DOHH2 (cell line): Measurements from ENCODE around the gene DIPK1A.

Experiments used
- H3F3A ChIP-seq: fragments of 200-600 bp; sonication (generic), shearing (Covaris generic); 2 replicates; pipeline ENCODE4 v1.6.0; 2016; ENCODE audit warnings: antibody characterized with exemption, mild to moderate bottlenecking; ENCODE audit not compliant: control insufficient read depth, insufficient read depth
- H3K27ac ChIP-seq: fragments of 200-600 bp; sonication (generic); 2 replicates; pipeline ENCODE4 v1.5.1; 2014; ENCODE audit warnings: low read depth, mild to moderate bottlenecking, low read length, moderate library complexity
- H3K27me3 ChIP-seq: fragments of 200-600 bp; sonication (generic); 2 replicates; pipeline ENCODE4 v1.6.1; 2014; ENCODE audit warnings: mild to moderate bottlenecking, low read length, mixed read lengths; ENCODE audit not compliant: control insufficient read depth
- H3K36me3 ChIP-seq: fragments of 200-600 bp; sonication (generic); 2 replicates; pipeline ENCODE4 v1.6.1; 2014; ENCODE audit warnings: mild to moderate bottlenecking, low read length, moderate library complexity, mixed read lengths; ENCODE audit not compliant: control insufficient read depth
- H3K4me1 ChIP-seq: fragments of 200-600 bp; sonication (generic); 2 replicates; pipeline ENCODE4 v1.6.1; 2014; ENCODE audit warnings: mild to moderate bottlenecking, low read length, mixed read lengths; ENCODE audit not compliant: control insufficient read depth
- H3K4me2 ChIP-seq: fragments of 200-600 bp; sonication (generic); 2 replicates; pipeline ENCODE4 v1.6.0; 2014; ENCODE audit warnings: mild to moderate bottlenecking, low read length, moderate library complexity
- H3K4me3 ChIP-seq: fragments of 200-600 bp; sonication (generic); 2 replicates; pipeline ENCODE4 v1.5.1; 2014; ENCODE audit warnings: mild to moderate bottlenecking, low read length, mixed read lengths
- H3K79me2 ChIP-seq: fragments of 200-600 bp; sonication (generic); 2 replicates; pipeline ENCODE4 v1.6.1; 2014; ENCODE audit warnings: mild to moderate bottlenecking, low read length, mixed read lengths; ENCODE audit not compliant: control insufficient read depth
- H3K9me2 ChIP-seq: fragments of 200-600 bp; sonication (generic); replicated peaks from 2 replicates; pipeline ENCODE4 v1.6.1; 2014; ENCODE audit warnings: mild to moderate bottlenecking, low read length, mixed read lengths; ENCODE audit not compliant: control insufficient read depth
- H3K9me3 ChIP-seq: fragments of 200-600 bp; sonication (generic); 2 replicates; pipeline ENCODE4 v1.6.1; 2014; ENCODE audit warnings: antibody characterized with exemption, low read length, mixed read lengths; ENCODE audit not compliant: control insufficient read depth, insufficient read depth
- H4K20me1 ChIP-seq: fragments of 200-600 bp; sonication (generic); 2 replicates; pipeline ENCODE4 v1.6.0; 2014; ENCODE audit warnings: low read depth, mild to moderate bottlenecking, antibody characterized with exemption, low read length, moderate library complexity; ENCODE audit not compliant: control insufficient read depth, insufficient read depth
- EZH2phosphoT487 ChIP-seq: fragments of 200-600 bp; sonication (generic); IDR thresholded peaks from 2 replicates; pipeline ENCODE4 v1.6.1; 2017; ENCODE audit warnings: borderline replicate concordance, mild to moderate bottlenecking, antibody characterized with exemption, low read length, moderate library complexity, mixed read lengths
- TF ChIP-seq, protein P1 (sequence below): fragments of 200-600 bp; sonication (generic); IDR thresholded peaks from one replicate; pipeline ENCODE4 v1.5.1; 2014; ENCODE audit warnings: antibody characterized with exemption, mild to moderate bottlenecking, low read depth, low read length; ENCODE audit not compliant: poor library complexity, severe bottlenecking

The DIPK1A gene

DNA sequence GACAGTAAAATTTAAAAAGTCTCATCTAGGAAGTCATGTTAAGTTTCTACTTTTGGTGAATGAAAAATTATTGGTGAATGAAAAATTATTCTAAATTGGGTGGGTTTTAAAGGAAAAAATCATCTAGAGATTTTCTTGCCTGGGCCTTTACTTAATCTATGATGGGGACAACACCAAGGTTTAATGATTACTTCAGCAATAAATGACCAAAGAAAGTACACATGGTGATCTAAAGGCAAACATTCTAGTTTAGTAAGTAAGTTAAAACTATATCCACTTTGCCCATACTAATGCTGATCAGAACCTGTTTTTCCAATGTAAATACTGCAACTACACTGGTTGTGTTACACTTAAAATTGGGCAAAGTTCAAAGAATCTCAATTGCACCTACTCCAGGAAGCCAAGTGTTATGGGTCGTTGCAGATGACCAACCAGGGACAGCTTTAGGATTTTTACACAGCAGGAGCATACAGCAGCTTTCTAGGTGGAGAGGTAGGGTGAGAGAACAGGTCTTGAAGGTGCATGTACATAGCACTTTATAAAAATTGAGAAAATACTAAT is 144.0 kb downstream of the DIPK1A start:
- Histone ChIP-seq H3K79me2 (no peaks in the 10 kb centered on the region), H3K4me2 (no peak overlapping the region), H3F3A (no peaks in the 10 kb centered on the region), H3K9me3 (no peaks in the 10 kb centered on the region), H3K27ac (no peak overlapping the region), H3K9me2 (no peaks in the 10 kb centered on the region), H3K4me3 (no peak overlapping the region), H3K36me3 (no peaks in the 10 kb centered on the region), H4K20me1 (no peaks in the 10 kb centered on the region), H3K4me1 (no peaks in the 10 kb centered on the region), H3K27me3 (peaks cover 5% of the 10 kb centered on the region)
- TF ChIP-seq EZH2phosphoT487, result no peak
- TF ChIP-seq, protein P1, sequence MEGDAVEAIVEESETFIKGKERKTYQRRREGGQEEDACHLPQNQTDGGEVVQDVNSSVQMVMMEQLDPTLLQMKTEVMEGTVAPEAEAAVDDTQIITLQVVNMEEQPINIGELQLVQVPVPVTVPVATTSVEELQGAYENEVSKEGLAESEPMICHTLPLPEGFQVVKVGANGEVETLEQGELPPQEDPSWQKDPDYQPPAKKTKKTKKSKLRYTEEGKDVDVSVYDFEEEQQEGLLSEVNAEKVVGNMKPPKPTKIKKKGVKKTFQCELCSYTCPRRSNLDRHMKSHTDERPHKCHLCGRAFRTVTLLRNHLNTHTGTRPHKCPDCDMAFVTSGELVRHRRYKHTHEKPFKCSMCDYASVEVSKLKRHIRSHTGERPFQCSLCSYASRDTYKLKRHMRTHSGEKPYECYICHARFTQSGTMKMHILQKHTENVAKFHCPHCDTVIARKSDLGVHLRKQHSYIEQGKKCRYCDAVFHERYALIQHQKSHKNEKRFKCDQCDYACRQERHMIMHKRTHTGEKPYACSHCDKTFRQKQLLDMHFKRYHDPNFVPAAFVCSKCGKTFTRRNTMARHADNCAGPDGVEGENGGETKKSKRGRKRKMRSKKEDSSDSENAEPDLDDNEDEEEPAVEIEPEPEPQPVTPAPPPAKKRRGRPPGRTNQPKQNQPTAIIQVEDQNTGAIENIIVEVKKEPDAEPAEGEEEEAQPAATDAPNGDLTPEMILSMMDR, result no peak

DNA sequence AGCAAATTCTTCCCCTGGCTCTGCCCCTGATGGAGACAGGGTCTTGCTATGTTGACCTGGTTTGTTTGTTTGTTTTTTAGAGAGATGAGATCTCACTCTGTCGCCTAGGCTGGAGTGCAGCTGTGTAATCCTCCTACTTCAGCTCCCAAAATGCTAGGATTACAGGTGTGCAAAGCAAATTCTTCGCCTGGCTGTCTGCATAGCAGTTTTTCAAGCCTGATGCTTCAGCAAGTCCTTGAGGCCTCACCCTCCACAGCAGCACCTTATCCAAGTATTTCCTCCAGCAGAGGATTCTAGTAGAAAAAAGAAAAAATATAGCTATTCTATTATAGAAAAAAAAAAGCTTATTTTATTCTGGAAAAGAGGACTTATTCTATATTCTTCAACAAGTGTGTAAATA is 144.5 kb downstream of the DIPK1A start:
- no peaks in the 10 kb centered on the region for H3K79me2 ChIP-seq
- no peaks in the 10 kb centered on the region for H3K4me1 ChIP-seq
- no peaks in the 10 kb centered on the region for H3F3A ChIP-seq
- no peaks in the 10 kb centered on the region for H3K9me3 ChIP-seq
- no peaks in the 10 kb centered on the region for H4K20me1 ChIP-seq
- H3K9me2 ChIP-seq, result no peaks in the 10 kb centered on the region
- H3K27me3 ChIP-seq, result peaks cover 5% of the 10 kb centered on the region
- no peak overlapping the region for H3K27ac ChIP-seq
- TF ChIP-seq, protein P1, result no peak
- TF ChIP-seq EZH2phosphoT487, result no peak
- H3K4me2 ChIP-seq, result no peak overlapping the region
- H3K36me3 ChIP-seq, result no peaks in the 10 kb centered on the region
- no peak overlapping the region for H3K4me3 ChIP-seq

DNA sequence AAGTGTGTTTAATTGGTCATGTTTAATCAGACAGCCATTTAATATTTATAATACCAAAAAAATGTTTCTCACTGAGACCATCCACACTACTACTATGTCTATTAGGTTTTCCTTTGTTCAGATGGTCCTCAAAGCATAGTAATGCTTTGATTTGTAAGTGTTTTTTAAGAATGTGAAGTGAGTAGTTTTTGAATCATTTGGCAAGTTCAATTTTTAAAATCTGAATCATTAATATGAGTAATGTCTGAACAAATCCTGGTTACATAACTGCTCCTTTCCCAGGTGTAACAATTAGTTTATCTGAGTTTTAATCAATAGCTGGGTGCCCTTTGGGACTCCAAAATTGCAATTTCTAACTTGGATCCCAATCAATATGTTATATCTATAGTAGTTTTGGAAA is 152.9 kb downstream of the DIPK1A start:
- H3K4me3 ChIP-seq, result no peak overlapping the region
- no peaks in the 10 kb centered on the region for H3K79me2 ChIP-seq
- no peaks in the 10 kb centered on the region; the same call in 1 of the 2 replicates for H3K9me3 ChIP-seq
- TF ChIP-seq, protein P1, result no peak
- no peak for TF ChIP-seq EZH2phosphoT487
- no peaks in the 10 kb centered on the region for H3K36me3 ChIP-seq
- no peaks in the 10 kb centered on the region for H3F3A ChIP-seq
- H3K27me3 ChIP-seq, result no peaks in the 10 kb centered on the region; the same call in 1 of the 2 replicates
- no peaks in the 10 kb centered on the region for H3K9me2 ChIP-seq
- H4K20me1 ChIP-seq, result no peaks in the 10 kb centered on the region
- no peaks in the 10 kb centered on the region for H3K4me1 ChIP-seq
- H3K27ac ChIP-seq, result no peak overlapping the region
- no peak overlapping the region for H3K4me2 ChIP-seq

DNA sequence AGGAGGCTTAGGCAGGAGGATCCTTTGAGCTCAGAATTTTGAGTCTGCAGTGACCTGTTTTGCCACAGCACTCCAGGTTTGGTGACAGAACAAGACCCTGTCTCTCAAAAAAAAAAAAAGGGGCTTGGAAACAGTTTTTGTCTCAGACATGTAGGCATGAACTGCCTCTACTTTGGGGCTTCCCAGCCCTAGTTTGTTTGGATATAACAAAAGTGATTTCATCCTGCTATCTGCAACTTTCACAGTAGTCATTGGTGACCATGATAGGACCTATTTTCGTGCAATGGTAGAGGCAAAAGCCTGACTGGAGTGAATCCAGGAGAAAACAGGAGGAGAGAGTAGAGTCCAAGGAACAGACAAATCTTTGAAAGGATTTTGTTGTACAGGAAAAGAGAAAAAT is 156.0 kb downstream of the DIPK1A start:
- Histone ChIP-seq H3K4me3 (no peak overlapping the region), H4K20me1 (no peaks in the 10 kb centered on the region), H3K9me3 (no peaks in the 10 kb centered on the region; the same call in 1 of the 2 replicates), H3K27ac (no peak overlapping the region), H3K36me3 (no peaks in the 10 kb centered on the region), H3K9me2 (no peaks in the 10 kb centered on the region), H3K4me1 (no peaks in the 10 kb centered on the region), H3K4me2 (no peak overlapping the region), H3K27me3 (no peaks in the 10 kb centered on the region), H3F3A (no peaks in the 10 kb centered on the region), H3K79me2 (no peaks in the 10 kb centered on the region)
- TF ChIP-seq EZH2phosphoT487, result no peak
- TF ChIP-seq, protein P1, result no peak
